Measurements from ENCODE around the gene SNX8. TPM values are rescaled to one million over a fixed set of nuclear protein-coding genes. Genes with fewer than 3 reads are reported as not detected.
A peak's percentile ranks its signal among the peaks of the same experiment; 100 is the strongest.
"Not testable (repeated sequence)": the region's sequence is repeated elsewhere in the genome, so short reads cannot be mapped to it uniquely, and the experiment has no call there.

The SNX8 gene
- total and polyA plus RNA-seq, 4 experiments from 2014 or later: 6.6 to 9.9 (median 7.2) TPM

DNA sequence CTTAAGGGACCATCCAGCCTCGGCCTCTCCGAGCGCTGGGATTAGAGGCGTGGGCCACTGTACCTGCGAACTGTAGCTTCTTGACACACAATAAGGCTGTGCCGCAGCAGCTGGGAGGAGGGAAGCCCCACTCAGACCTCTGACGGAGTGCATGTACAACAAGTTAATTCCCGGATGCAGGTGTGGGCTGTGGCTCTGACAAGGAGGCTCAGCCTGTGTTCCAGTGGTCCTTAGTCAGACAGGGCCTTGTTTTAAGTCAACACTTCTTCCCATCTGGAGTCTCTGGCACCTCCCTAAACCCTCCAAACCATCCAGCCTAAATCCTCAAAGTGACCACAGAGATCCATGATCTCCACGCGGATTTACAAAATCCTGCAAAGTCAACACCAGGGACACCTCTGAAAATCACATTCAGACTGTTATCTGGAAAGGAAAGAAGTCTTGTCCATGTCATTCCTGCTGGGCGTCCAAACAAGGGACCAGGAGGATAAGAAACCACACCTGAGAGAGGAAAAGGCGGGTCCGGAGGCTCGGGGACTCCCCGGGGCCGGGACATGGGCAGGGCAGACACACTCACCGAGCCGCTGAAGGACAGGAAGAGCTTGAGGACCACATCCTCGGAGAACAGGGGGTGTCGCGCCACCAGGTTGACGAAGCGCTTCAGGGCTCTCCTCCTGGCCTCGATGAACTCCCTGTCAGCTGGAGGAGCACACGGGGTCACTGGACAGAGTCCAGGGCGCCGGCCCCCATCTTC, 42.8 kb downstream of the SNX8 start:
- Mint-ChIP-seq H3K4me1 (no peaks in the 10 kb centered on the region), H3K4me3 (no peak overlapping the region), H3K27ac (peak overlapping the region in 1 of 7 donors; percentile 30), H3K27me3 (no peaks in the 10 kb centered on the region), H3K9me3 (no peaks in the 10 kb centered on the region), H3K36me3 (peaks cover 0 to 9% of the 10 kb centered on the region in 2 donors)
- Histone ChIP-seq H3K27me3 (ENCODE audit: insufficient read depth, low read length) (no peaks in the 10 kb centered on the region), H3K27ac (ENCODE audit: low read depth, low read length) (no peak overlapping the region), H3K9me3 (ENCODE audit: control insufficient read depth in 1 of 2, low read length in 2 of 2) (no peaks in the 10 kb centered on the region), H3K36me3 (ENCODE audit: insufficient read depth, low read length) (no peaks in the 10 kb centered on the region), H3K4me3 (ENCODE audit: low read length in 2 of 2) (no peak overlapping the region), H3K4me1 (ENCODE audit: insufficient read depth, low read length) (no peaks in the 10 kb centered on the region)
- ChIA-PET CTCF (ENCODE audit: partially characterized antibody) (no interaction called here), POLR2A (ENCODE audit: partially characterized antibody) (no interaction called here)
- DNase-seq: no peak
- intact Hi-C loops (cut with micrococcal nuclease): no loop called here

DNA sequence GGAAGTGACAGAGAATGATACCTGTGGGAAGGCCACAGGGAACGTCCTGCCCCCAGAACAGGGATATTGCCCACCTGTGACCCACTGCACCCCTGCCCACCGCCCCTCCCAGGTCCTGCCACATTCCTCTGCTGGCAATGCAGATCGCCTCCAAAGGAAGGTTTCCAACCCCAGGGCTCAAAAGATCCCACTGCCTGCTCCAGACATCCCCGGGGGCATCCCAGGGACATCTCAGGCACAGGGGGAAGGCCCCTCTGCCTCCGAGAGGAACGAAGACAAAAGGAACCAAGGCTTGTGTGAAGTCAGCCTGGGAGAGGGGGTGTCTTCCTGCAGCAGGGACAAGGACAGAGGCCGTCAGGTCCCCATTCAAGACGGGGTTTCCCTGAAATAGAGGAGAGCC, 43.7 kb downstream of the SNX8 start:
- H3K4me1 Mint-ChIP-seq: no peaks in the 10 kb centered on the region
- POLR2A ChIA-PET (ENCODE audit: partially characterized antibody): no interaction called here
- H3K36me3 ChIP-seq (ENCODE audit: insufficient read depth, low read length): no peaks in the 10 kb centered on the region

DNA sequence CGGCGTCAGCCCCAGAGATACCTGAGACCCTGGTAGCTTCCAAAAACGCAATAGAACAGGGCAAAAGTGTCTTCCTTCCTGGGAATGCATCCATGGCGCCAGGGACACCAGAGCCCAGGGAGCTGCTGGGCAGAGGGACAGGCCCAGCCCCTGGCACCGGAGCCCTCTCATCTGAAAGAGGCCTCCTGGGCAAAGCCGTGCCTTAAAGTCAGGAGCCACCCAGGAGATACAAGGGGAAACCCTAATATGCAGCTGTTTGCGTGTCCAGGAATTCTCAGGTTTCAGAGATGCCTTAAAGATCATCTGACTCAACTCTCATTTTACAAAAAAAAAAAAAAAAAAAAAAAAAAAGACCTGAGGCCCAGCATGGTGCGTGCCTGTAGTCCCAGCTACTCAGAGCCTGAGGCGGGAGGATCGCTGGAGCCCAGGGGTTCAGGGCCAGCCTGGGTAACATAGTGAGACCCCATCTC, 44.2 kb downstream of the SNX8 start:
- H3K4me1 ChIP-seq (ENCODE audit: insufficient read depth, low read length): no peaks in the 10 kb centered on the region
- ChIA-PET CTCF (ENCODE audit: partially characterized antibody) (no interaction called here), POLR2A (ENCODE audit: partially characterized antibody) (interaction anchor here (0.6 kb wide), 1 partner anchor 411 kb away, joined by 3 read pairs; no protein-coding TSS in a partner anchor)
- H3K4me3 ChIP-seq (ENCODE audit: low read length in 2 of 2): no peak overlapping the region
- Mint-ChIP-seq H3K4me3 (no peak overlapping the region), H3K27me3 (no peaks in the 10 kb centered on the region), H3K4me1 (no peaks in the 10 kb centered on the region), H3K27ac (no peak overlapping the region), H3K9me3 (no peaks in the 10 kb centered on the region), H3K36me3 (peaks cover 0 to 9% of the 10 kb centered on the region in 2 donors)
- H3K36me3 ChIP-seq (ENCODE audit: insufficient read depth, low read length): no peaks in the 10 kb centered on the region
- H3K27me3 ChIP-seq (ENCODE audit: insufficient read depth, low read length): no peaks in the 10 kb centered on the region
- H3K9me3 ChIP-seq (ENCODE audit: control insufficient read depth in 1 of 2, low read length in 2 of 2): no peaks in the 10 kb centered on the region
- no peak for DNase-seq
- H3K27ac ChIP-seq (ENCODE audit: low read depth, low read length): no peak overlapping the region
- intact Hi-C loops (cut with micrococcal nuclease): no loop called here

More for the DNA sequence above, 43.7 kb downstream of the SNX8 start:
- intact Hi-C loops (cut with micrococcal nuclease): no loop called here
- no peaks in the 10 kb centered on the region for H3K27me3 ChIP-seq (ENCODE audit: insufficient read depth, low read length)
- DNase-seq: no peak
- Mint-ChIP-seq H3K27me3 (no peaks in the 10 kb centered on the region), H3K36me3 (peaks cover 0 to 9% of the 10 kb centered on the region in 2 donors), H3K4me3 (no peak overlapping the region), H3K27ac (no peak overlapping the region), H3K9me3 (no peaks in the 10 kb centered on the region)
- no peaks in the 10 kb centered on the region for H3K9me3 ChIP-seq (ENCODE audit: control insufficient read depth in 1 of 2, low read length in 2 of 2)
- H3K4me3 ChIP-seq (ENCODE audit: low read length in 2 of 2): no peak overlapping the region
- CTCF ChIA-PET (ENCODE audit: partially characterized antibody): no interaction called here
- H3K4me1 ChIP-seq (ENCODE audit: insufficient read depth, low read length): no peaks in the 10 kb centered on the region
- H3K27ac ChIP-seq (ENCODE audit: low read depth, low read length): no peak overlapping the region

DNA sequence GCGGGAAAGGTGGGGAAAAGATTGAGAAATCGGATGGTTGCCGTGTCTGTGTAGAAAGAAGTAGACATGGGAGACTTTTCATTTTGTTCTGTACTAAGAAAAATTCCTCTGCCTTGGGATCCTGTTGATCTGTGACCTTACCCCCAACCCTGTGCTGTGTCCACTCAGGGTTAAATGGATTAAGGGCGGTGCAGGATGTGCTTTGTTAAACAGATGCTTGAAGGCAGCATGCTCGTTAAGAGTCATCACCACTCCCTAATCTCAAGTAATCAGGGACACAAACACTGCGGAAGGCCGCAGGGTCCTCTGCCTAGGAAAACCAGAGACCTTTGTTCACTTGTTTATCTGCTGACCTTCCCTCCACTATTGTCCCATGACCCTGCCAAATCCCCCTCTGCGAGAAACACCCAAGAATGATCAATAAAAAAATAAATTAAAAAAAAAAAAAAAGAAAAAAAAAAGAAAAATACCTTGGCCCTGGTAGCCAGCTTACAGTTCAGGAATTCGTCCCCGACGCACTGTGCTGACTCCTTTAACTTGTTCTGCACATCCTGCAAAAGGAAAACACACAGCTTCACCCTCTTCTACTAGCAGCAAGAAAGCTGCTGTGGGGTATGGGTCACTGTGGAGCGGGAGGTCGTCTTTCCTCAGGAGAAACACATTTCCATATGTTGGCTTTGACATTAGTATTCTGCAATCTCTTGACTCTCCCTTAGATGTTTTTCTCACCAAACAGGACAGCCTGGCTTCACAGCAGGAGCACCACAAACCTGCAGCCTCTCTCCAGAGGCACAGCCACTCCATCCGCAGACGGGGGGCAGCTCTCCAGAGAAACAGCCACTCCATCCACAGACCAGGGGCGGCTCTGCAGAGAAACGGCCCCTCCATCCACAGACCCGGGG, 44.9 kb downstream of the SNX8 start:
- H3K27ac Mint-ChIP-seq; DNase-seq; H3K4me1 ChIP-seq (ENCODE audit: insufficient read depth, low read length); H3K27me3 ChIP-seq (ENCODE audit: insufficient read depth, low read length); H3K9me3 ChIP-seq (ENCODE audit: control insufficient read depth in 1 of 2, low read length in 2 of 2); H3K27ac ChIP-seq (ENCODE audit: low read depth, low read length); intact Hi-C loops (cut with micrococcal nuclease); H3K27me3 Mint-ChIP-seq; H3K4me3 ChIP-seq (ENCODE audit: low read length in 2 of 2); H3K36me3 ChIP-seq (ENCODE audit: insufficient read depth, low read length); H3K4me1 Mint-ChIP-seq; CTCF ChIA-PET (ENCODE audit: partially characterized antibody); H3K4me3 Mint-ChIP-seq; H3K9me3 Mint-ChIP-seq: not testable (repeated sequence)
- POLR2A ChIA-PET (ENCODE audit: partially characterized antibody): interaction anchor here (0.6 kb wide), 1 partner anchor 410 kb away, joined by 3 read pairs; no protein-coding TSS in a partner anchor
- H3K36me3 Mint-ChIP-seq: peaks cover 2 to 12% of the 10 kb centered on the region in 2 donors

DNA sequence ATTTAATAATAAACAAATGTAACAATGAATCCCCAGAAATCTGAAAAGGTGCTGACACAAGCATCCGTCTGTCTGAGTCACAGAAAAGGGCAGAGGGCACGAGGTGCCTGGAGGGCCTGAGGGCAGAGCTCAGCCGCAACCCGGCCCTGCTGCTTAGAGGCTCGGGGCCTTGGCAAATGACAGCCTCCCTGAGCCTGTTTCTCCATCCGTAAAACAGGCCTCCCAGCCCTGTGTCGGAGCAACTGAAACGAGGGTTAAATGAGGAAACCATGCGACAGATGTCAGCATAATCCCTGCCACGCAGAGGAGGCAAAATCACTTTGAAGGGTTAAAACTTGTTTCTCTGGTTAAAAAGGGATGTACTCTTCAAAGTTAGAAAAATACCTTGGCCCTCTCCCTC, 47.3 kb downstream of the SNX8 start:
- Histone ChIP-seq H3K27me3 (ENCODE audit: insufficient read depth, low read length) (no peaks in the 10 kb centered on the region), H3K9me3 (ENCODE audit: control insufficient read depth in 1 of 2, low read length in 2 of 2) (no peaks in the 10 kb centered on the region), H3K27ac (ENCODE audit: low read depth, low read length) (no peak overlapping the region), H3K36me3 (ENCODE audit: insufficient read depth, low read length) (no peaks in the 10 kb centered on the region), H3K4me1 (ENCODE audit: insufficient read depth, low read length) (no peaks in the 10 kb centered on the region), H3K4me3 (ENCODE audit: low read length in 2 of 2) (no peak overlapping the region)
- peaks cover 0 to 7% (median 1%) of the 10 kb centered on the region in 4 donors for H3K4me1 Mint-ChIP-seq
- no peak overlapping the region for H3K4me3 Mint-ChIP-seq
- no peak for DNase-seq
- intact Hi-C loops (cut with micrococcal nuclease): no loop called here
- ChIA-PET POLR2A (ENCODE audit: partially characterized antibody) (no interaction called here), CTCF (ENCODE audit: partially characterized antibody) (no interaction called here)
- H3K9me3 Mint-ChIP-seq: no peaks in the 10 kb centered on the region
- no peak overlapping the region for H3K27ac Mint-ChIP-seq
- peaks cover 5 to 17% of the 10 kb centered on the region in 2 donors for H3K36me3 Mint-ChIP-seq
- no peaks in the 10 kb centered on the region for H3K27me3 Mint-ChIP-seq

DNA sequence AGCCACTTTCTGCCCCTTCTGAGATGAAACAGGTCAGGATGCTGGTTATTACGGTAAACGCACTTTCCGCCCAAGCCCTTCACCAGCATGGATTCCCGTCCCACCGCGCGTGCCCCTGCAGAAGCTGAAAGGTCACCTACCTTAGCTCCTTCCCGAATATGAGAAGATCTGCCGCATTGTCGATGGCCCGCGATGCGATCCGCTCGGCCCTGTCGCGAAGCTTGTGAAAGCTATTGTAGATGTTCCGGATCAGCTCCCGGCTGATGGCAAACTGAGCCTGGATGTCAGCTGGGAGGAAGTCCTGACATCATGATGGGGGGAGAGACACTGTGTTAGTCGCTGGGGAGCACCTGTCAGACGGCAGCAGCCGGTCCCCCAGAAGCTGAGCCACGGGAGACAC, 50.1 kb downstream of the SNX8 start:
- CTCF ChIA-PET (ENCODE audit: partially characterized antibody): no interaction called here
- Histone ChIP-seq H3K4me3 (ENCODE audit: low read length in 2 of 2) (no peak overlapping the region), H3K9me3 (ENCODE audit: control insufficient read depth in 1 of 2, low read length in 2 of 2) (no peaks in the 10 kb centered on the region), H3K4me1 (ENCODE audit: insufficient read depth, low read length) (no peaks in the 10 kb centered on the region), H3K27ac (ENCODE audit: low read depth, low read length) (no peak overlapping the region), H3K36me3 (ENCODE audit: insufficient read depth, low read length) (no peaks in the 10 kb centered on the region), H3K27me3 (ENCODE audit: insufficient read depth, low read length) (no peaks in the 10 kb centered on the region)
- Mint-ChIP-seq H3K36me3 (peaks cover 5 to 13% of the 10 kb centered on the region in 2 donors), H3K4me3 (no peak overlapping the region), H3K9me3 (no peaks in the 10 kb centered on the region), H3K27me3 (no peaks in the 10 kb centered on the region), H3K4me1 (peaks cover 2 to 17% (median 8%) of the 10 kb centered on the region in 4 donors), H3K27ac (peak overlapping the region in 1 of 7 donors; percentile 24)
- intact Hi-C loops (cut with micrococcal nuclease): no loop called here
- DNase-seq: no peak
- POLR2A ChIA-PET (ENCODE audit: partially characterized antibody): no interaction called here

DNA sequence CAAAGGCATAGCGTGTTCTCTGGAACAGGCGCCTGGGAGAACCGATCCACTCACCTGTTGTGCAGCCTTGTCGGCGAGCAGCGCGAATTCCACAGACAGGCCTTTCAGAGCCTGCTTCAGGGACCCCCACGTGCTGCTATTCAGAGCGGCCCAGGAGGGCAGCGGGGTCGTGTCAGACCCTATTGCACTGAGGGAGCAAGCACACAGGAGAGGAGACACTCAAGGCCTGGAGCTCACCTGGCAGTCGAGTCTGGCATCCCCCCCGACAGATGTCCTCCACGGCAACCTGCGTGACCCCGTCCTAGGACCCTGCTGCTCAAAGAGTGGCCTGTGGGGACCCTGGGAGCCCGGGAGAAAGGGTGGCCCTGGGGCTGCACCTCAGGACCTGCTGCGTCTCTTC, 51.1 kb downstream of the SNX8 start:
- CTCF ChIA-PET (ENCODE audit: partially characterized antibody): no interaction called here
- intact Hi-C loops (cut with micrococcal nuclease): no loop called here
- Histone ChIP-seq H3K36me3 (ENCODE audit: insufficient read depth, low read length) (no peaks in the 10 kb centered on the region), H3K27ac (ENCODE audit: low read depth, low read length) (no peak overlapping the region), H3K9me3 (ENCODE audit: control insufficient read depth in 1 of 2, low read length in 2 of 2) (no peaks in the 10 kb centered on the region), H3K4me1 (ENCODE audit: insufficient read depth, low read length) (no peaks in the 10 kb centered on the region), H3K27me3 (ENCODE audit: insufficient read depth, low read length) (no peaks in the 10 kb centered on the region), H3K4me3 (ENCODE audit: low read length in 2 of 2) (no peak overlapping the region)
- H3K27me3 Mint-ChIP-seq: no peaks in the 10 kb centered on the region
- no peaks in the 10 kb centered on the region for H3K9me3 Mint-ChIP-seq
- POLR2A ChIA-PET (ENCODE audit: partially characterized antibody): no interaction called here
- no peak overlapping the region for H3K27ac Mint-ChIP-seq
- H3K4me3 Mint-ChIP-seq: no peak overlapping the region
- peaks cover 5 to 13% of the 10 kb centered on the region in 2 donors for H3K36me3 Mint-ChIP-seq
- peaks cover 2 to 17% (median 8%) of the 10 kb centered on the region in 4 donors for H3K4me1 Mint-ChIP-seq
- no peak for DNase-seq

Data from CD4-positive, alpha-beta memory T cell (primary cell).